ENCODE results near the gene PLD6. TPM values are rescaled to one million over a fixed set of nuclear protein-coding genes. Genes with fewer than 3 reads are reported as not detected.

The PLD6 gene
- total and polyA plus RNA-seq, 2 donors (not counting 1 experiment from before 2014, with no cell fraction given), result 2.0 to 4.1 TPM

GRCh38 chr17:17161759-17162158 is 44.4 kb downstream of the PLD6 start:
- Histone ChIP-seq H3K9me3 (ENCODE audit: control extremely low read depth in 1 of 3, control insufficient read depth in 2 of 3, insufficient read depth in 1 of 3, low read length in 2 of 3) (no peaks in the 10 kb centered on the region), H3K36me3 (replicated peaks in 1 of 2; ENCODE audit: control extremely low read depth in 1 of 2, control insufficient read depth in 1 of 2, extremely low read depth in 1 of 2, insufficient read depth in 2 of 2, low read length in 1 of 2) (peaks cover 1 to 88% of the 10 kb centered on the region in 2 experiments), H4K20me1 (ENCODE audit: control insufficient read depth, insufficient read depth, low read length, poor library complexity, severe bottlenecking) (no peaks in the 10 kb centered on the region), H3K4me3 (ENCODE audit: control extremely low read depth in 1 of 5, extremely low read depth in 1 of 5, insufficient read depth in 1 of 5, low read depth in 2 of 5, low read length in 4 of 5) (no peak overlapping the region), H3K4me1 (ENCODE audit: control insufficient read depth in 2 of 2, insufficient read depth in 2 of 2, low read length in 2 of 2) (no peaks in the 10 kb centered on the region), H2AFZ (ENCODE audit: insufficient read depth, low read depth, low read length, poor library complexity, severe bottlenecking) (no peak overlapping the region), H3K27me3 (replicated peaks in 1 of 4; ENCODE audit: control extremely low read depth in 1 of 4, control insufficient read depth in 3 of 4, insufficient read depth in 4 of 4, low read length in 3 of 4) (no peaks in the 10 kb centered on the region), H3K9ac (ENCODE audit: low read length) (no peak overlapping the region), H3K27ac (ENCODE audit: low read length in 2 of 2) (no peak overlapping the region), H3K4me2 (replicated peaks; ENCODE audit: low read depth, low read length, poor library complexity, severe bottlenecking) (no peak overlapping the region), H3K79me2 (ENCODE audit: control insufficient read depth, insufficient read depth, low read length) (no peaks in the 10 kb centered on the region)
- no peak for DNase-seq
- no peak for ATAC-seq (ENCODE audit: low read depth)
- no peaks in the 10 kb centered on the region for H3K4me1 Mint-ChIP-seq
- H3K27me3 Mint-ChIP-seq, result no peaks in the 10 kb centered on the region
- no peak overlapping the region for H3K4me3 Mint-ChIP-seq
- no peak for TF ChIP-seq EZH2 (IDR thresholded peaks at IDR 0.05; ENCODE audit: borderline replicate concordance, insufficient read depth, low read depth, low read length, poor library complexity, severe bottlenecking)
- no peak for TF ChIP-seq CTCF (IDR thresholded peaks at IDR 0.05)
- ChIA-PET POLR2A (no interaction called here), CTCF (no interaction called here)
- intact Hi-C loops (cut with micrococcal nuclease), result no loop called here
- H3K9me3 Mint-ChIP-seq (ENCODE audit: insufficient read depth), result no peaks in the 10 kb centered on the region
- WGBS (ENCODE audit: insufficient coverage), result 100% methylated on average over 2 of the region's 4 CpGs
- no peak overlapping the region for H3K27ac Mint-ChIP-seq

- no peak overlapping the region for H3K4me2 ChIP-seq (replicated peaks; ENCODE audit: low read depth, low read length, poor library complexity, severe bottlenecking)
- intact Hi-C loops (cut with micrococcal nuclease), result no loop called here
- H2AFZ ChIP-seq (ENCODE audit: insufficient read depth, low read depth, low read length, poor library complexity, severe bottlenecking), result no peak overlapping the region
- no peak overlapping the region for H3K27ac Mint-ChIP-seq
- H3K4me1 Mint-ChIP-seq, result no peaks in the 10 kb centered on the region
- ATAC-seq (ENCODE audit: low read depth) (no peak), DNase-seq (no peak)
- no peaks in the 10 kb centered on the region for H3K79me2 ChIP-seq (ENCODE audit: control insufficient read depth, insufficient read depth, low read length)
- no peaks in the 10 kb centered on the region for H3K9me3 Mint-ChIP-seq (ENCODE audit: insufficient read depth)
- no peaks in the 10 kb centered on the region for H3K27me3 ChIP-seq (replicated peaks in 1 of 4; ENCODE audit: control extremely low read depth in 1 of 4, control insufficient read depth in 3 of 4, insufficient read depth in 4 of 4, low read length in 3 of 4)
- no peak overlapping the region for H3K27ac ChIP-seq (ENCODE audit: low read length in 2 of 2)
- no peak for TF ChIP-seq EZH2 (IDR thresholded peaks at IDR 0.05; ENCODE audit: borderline replicate concordance, insufficient read depth, low read depth, low read length, poor library complexity, severe bottlenecking)
- no peak for TF ChIP-seq CTCF (IDR thresholded peaks at IDR 0.05)
- H4K20me1 ChIP-seq (ENCODE audit: control insufficient read depth, insufficient read depth, low read length, poor library complexity, severe bottlenecking), result no peaks in the 10 kb centered on the region
- H3K4me1 ChIP-seq (ENCODE audit: control insufficient read depth in 2 of 2, insufficient read depth in 2 of 2, low read length in 2 of 2), result no peaks in the 10 kb centered on the region
- H3K4me3 Mint-ChIP-seq, result no peak overlapping the region
- H3K27me3 Mint-ChIP-seq, result no peaks in the 10 kb centered on the region
- H3K9ac ChIP-seq (ENCODE audit: low read length), result no peak overlapping the region
- peaks cover 1 to 88% of the 10 kb centered on the region in 2 experiments for H3K36me3 ChIP-seq (replicated peaks in 1 of 2; ENCODE audit: control extremely low read depth in 1 of 2, control insufficient read depth in 1 of 2, extremely low read depth in 1 of 2, insufficient read depth in 2 of 2, low read length in 1 of 2)
- ChIA-PET CTCF (no interaction called here), POLR2A (no interaction called here)
- H3K9me3 ChIP-seq (ENCODE audit: control extremely low read depth in 1 of 3, control insufficient read depth in 2 of 3, insufficient read depth in 1 of 3, low read length in 2 of 3), result no peaks in the 10 kb centered on the region
- H3K4me3 ChIP-seq (ENCODE audit: control extremely low read depth in 1 of 5, extremely low read depth in 1 of 5, insufficient read depth in 1 of 5, low read depth in 2 of 5, low read length in 4 of 5), result no peak overlapping the region
- WGBS (ENCODE audit: insufficient coverage), result 92% methylated on average over 6 of the region's 6 CpGs
Observed at GRCh38 chr17:17161121-17161520, 45.0 kb downstream of the PLD6 start.
